Stimulated activated naive CD8-positive, alpha-beta T cell treated with anti-CD3 and anti-CD28 coated beads, Interleukin-15, Interleukin-2, amounts not matched to agents 100 U/mL and 50 U/mL, for 24 hours (primary cell): ENCODE data around the gene STAT5B.

ENCODE experiments used
- ATAC-seq: fragments of 150-1000 bp; cut with Tn5 transposase; one replicate; pipeline ENCODE4 v1.10.0; 2021
- DNase-seq: peaks from one replicate; pipeline ENCODE4 v3.0.0; 2021

STAT5B gene

GRCh38 chr17:42179911-42180410, 96.2 kb downstream of the STAT5B start:
- DNase-seq (peak; percentile 43), ATAC-seq (no peak)

DNA sequence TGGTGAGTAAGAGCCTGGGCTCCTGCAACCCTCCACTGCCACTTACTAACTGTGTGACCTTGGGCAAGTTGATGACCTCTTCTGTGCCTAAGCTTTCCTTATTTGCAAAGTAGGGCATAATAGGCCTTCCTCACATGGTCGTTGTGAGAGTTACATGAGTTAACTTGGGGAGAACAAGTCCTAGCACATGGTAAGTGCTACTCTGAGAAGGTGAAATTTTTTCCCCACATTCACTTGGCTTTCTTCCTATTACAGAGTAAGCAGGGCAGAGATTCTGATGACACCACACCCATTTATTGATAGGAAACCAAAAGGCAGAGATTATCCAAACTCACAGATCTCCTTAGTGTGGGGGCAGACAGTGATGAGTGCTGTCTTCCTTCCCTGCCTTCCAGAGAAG, 96.9 kb downstream of the STAT5B start:
- ATAC-seq (no peak), DNase-seq (no peak)

DNA sequence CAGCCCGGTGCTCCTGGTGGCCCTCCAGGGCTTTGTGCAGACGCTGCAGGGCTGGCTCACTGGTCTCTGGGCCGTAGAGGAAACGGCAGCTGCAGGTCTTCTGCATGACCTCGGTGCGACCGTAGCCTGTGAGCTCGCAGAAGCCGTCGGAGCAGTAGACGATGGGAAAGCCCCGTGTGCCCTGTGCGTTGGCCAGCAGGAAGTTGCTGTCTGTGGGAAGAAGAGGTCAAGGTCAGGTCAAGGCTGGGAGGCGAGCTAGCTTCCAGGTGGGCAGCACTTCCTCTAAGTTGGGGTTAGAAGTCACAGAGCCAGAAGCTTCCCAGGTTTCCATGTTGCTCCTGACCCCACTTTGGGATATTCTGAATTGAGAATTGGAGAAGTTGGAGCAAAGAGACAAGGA, 97.4 kb downstream of the STAT5B start:
- DNase-seq (peak; percentile 27), ATAC-seq (no peak)

DNA sequence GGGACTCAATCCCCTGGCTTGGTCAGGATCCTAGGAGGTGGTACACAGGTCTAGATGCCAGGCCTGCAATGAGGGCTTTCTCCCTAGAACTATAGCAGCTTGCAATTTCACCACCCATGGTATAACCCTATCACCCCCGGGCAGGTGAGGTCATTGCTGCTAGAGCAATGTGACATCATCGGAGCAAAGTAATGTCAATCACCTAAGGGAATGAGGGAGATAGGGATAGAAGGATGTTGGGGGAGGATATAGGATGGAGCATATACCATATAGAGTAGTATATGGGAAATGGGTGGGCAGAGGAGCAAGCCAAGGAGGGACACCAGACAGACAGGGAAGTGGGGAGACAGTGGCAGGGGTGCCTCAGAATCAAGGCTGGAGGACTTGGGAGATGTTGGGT, 98.5 kb downstream of the STAT5B start:
- no peak for DNase-seq
- no peak for ATAC-seq

DNA sequence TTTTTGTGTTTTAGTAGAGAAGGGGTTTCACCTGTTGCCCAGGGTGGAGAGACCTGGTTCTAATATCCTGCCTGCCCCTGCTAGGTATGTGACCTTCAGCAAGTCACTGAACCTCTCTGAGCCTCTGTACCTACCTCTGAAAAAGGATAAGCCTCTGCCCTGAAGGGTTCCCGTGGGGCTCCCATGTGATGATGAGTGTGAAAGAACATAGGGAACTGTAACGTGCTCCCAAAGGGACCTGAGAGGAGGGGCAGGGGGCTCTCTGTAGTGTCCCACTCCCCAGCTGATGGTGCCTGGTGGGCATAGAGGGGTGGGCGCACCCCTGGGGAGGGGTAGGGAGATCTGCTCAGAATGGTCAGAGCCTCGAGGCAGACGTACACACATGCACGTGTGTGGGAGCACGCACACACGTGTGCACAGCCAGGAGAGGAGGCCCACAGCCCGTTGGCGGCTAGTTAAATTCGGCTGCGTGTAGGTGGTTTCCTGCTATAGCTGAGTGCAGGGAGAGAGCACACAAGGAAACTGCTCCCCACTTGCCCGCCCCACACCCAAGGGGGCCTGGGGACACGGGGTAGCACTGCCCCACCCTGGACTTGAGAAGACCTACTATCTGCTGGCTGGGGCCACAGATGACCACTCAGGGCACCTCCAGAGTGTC, 101.9 kb downstream of the STAT5B start:
- DNase-seq (no peak), ATAC-seq (no peak)

- ATAC-seq, result no peak
- DNase-seq, result no peak
Observed at GRCh38 chr17:42171831-42172230, 104.4 kb downstream of the STAT5B start.

DNA sequence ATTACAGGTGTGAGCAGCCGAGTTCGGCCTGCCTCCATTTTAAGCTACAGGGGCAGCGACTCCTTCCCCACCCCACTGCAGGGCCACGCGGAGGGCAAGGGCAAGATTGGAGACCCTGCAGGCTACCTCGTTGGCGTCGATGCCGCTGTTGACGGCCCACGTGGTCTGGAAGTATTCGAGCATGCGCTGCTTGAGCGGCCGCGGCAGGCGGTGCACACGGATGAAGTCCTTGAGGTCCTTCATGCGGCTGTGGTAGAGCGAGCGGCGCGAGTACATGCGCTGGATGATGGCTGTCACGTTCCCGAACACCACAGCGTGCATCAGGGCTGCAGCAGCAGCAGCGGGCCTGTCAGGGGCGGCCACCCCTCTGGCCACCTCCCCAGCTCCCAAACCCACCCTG, 106.8 kb downstream of the STAT5B start:
- DNase-seq (no peak), ATAC-seq (no peak)

GRCh38 chr17:42167807-42168206, 108.4 kb downstream of the STAT5B start:
- ATAC-seq (no peak), DNase-seq (no peak)

- ATAC-seq (no peak), DNase-seq (no peak)
Observed at GRCh38 chr17:42166196-42166763, 109.9 kb downstream of the STAT5B start.

DNA sequence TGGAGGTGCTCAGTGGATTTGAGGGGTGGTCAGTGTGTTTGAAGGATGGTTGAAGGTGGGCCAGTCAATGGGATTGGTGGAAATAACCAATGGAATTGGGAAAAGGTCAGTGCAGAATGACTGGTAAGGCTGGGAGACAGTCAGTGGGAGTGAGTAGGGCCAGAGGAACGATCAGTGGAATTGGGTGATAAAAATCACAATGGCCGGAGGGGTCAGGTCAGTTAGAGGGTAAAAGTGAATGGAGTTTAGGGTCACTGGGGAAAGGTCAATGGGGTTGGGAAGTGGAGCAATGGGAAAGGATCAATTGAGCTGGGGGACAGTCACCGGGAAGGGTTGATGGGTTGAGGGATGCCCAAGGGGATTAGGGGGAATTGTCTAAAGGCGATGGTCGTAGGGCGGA, 110.4 kb downstream of the STAT5B start:
- ATAC-seq, result no peak
- DNase-seq, result no peak

DNA sequence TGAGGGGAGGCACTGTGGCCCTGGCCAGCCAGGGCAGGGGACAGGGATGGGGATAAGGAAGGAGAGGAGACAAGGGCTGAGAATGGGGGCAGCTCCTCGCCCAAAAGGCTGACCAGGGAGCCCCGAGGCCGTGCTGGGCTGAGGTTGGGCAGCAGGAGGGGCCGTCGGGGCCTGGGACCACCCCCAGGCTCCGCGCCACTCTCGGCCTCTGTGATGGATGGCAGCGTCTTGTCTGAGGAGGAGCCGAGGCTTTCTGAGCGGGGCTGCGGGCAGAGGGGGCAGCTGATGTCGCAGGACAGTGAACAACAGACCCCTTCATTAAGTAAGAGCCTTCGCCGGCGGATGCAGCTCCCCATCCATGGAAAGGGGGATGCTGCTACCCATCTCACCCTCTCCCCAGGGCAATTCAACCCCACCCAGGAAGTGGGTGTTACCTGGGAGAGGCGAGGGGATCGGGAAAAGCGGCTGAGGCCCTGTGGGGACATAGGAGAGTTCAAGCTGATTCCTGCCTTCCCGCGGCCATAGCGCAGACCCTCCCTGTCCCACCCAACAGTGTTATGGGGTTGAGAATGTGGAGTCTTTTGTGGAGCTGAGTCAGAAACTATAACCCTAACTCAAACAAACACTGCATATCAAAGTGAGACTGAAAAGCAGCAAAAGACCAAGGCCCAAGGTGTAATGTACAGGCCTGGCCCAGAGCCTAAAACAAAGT, 112.3 kb downstream of the STAT5B start:
- ATAC-seq (no peak), DNase-seq (no peak)

DNA sequence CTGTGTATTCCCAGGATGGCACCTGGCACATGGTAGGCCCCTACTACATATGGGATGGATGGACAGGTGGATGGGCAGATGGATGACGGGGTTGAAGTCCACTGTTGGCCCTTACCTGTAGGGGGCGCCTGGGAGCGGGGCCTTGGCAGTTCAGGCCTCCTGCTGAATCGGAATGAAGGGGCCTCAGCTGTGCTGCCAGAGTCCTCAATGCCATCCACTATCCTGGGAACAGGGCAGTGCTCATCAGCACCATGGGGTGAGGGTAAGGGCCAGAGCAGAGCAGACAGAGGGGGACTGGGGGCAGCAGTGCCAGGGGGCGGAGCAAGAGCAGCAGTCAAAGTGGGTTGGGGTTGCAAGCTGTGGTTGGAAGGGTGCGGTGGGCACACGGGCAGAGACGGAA, 113.1 kb downstream of the STAT5B start:
- ATAC-seq (peak; percentile 35), DNase-seq (peak; percentile 74)

DNA sequence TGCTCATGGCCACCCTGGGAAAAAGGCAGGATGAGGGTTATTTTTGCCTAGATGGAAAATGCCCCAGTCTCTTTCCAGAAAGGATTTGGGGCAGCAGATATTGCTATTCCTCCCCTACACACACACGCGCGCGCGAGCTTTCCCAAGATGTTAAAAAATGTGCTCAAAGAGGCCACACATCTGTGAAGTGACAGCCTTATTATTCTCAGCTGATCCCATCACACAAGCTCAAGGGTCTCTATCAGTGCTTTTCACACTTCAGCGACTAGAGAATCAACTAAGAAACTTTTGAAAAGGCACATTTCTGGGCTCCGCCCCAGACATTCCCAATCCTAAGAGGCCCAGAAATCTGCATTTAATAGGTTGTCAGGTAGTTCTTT, 115.7 kb downstream of the STAT5B start:
- no peak for DNase-seq
- ATAC-seq, result no peak

GRCh38 chr17:42159796-42160530, 116.2 kb downstream of the STAT5B start:
- ATAC-seq (no peak), DNase-seq (no peak)

DNA sequence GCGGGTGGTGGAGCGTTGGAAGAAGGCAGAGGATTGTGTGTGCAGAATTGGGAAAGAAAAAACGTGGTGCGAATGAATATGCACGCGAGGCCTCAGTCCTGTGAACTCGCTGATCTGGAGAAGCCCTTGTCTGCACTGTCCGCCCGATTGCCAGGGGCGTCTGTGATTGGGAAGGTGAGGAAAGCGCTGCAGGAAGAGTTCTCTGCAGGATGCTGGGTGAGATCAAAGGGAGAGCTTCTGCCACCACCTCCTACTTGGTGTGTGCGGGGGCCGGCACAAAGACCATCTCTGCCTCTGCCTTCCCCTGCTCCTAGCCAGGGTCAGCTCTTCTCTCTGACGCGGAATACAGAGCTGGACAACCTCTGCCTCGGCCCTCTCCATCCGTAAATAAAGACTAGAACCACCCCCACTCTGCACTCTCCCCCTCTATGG, 120.6 kb downstream of the STAT5B start:
- ATAC-seq (no peak), DNase-seq (no peak)

DNA sequence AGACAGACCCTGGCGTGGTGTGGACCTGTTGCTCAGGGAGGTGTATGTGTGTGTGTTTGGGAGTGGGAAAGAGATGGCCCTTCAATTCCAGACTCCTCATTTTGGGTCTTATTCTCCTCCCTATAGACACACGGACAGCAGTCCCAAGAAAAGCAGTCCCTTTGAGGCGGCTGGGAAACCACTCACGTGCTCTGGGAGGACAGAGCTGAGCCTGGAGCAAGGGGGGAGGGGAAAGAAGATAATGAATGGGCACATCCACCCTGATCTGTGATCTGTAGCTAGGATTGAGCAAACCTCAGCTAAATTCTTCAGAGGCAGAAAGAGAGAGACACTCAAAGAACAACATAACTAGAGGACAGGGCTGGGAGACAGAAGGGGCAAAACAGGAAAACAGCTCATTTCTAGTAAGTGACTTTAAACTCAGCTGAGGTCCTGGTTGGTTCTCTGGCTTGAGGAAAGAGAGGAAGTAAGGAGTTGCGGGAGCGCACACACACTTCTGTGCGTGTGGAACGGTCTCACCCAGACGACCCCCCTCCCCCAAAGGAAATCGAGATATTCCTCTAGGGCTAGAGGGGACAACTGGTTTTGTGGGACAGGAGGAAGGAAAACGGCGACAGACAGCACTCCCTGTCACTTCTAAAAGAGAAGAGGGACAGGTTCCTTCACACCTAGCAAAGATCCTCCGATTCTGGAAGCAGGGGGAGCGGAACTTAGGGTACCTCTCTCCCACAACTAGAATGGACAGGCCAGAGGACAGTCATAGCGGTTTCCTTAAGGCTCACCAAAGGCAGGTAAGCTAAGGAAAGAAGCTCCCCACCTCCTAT, 122.1 kb downstream of the STAT5B start:
- DNase-seq, result no peak
- ATAC-seq, result no peak
